ENCODE measurements around the gene IPO4.

Gene IPO4

GRCh38 chr14:24160850-24161804, 27.5 kb downstream of the IPO4 start, which contains the start of gene IRF9:
IRF9 (plus strand) TSS chr14:24161265; CDS start chr14:24162145, 880 bp downstream.
- TF ChIP-seq, protein P1, sequence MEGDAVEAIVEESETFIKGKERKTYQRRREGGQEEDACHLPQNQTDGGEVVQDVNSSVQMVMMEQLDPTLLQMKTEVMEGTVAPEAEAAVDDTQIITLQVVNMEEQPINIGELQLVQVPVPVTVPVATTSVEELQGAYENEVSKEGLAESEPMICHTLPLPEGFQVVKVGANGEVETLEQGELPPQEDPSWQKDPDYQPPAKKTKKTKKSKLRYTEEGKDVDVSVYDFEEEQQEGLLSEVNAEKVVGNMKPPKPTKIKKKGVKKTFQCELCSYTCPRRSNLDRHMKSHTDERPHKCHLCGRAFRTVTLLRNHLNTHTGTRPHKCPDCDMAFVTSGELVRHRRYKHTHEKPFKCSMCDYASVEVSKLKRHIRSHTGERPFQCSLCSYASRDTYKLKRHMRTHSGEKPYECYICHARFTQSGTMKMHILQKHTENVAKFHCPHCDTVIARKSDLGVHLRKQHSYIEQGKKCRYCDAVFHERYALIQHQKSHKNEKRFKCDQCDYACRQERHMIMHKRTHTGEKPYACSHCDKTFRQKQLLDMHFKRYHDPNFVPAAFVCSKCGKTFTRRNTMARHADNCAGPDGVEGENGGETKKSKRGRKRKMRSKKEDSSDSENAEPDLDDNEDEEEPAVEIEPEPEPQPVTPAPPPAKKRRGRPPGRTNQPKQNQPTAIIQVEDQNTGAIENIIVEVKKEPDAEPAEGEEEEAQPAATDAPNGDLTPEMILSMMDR (IDR thresholded peaks at IDR 0.05; ENCODE audit: low read depth, low read length) = peak; percentile 90
- peak within 1 kb of the TSS; percentile 72 for H3K4me3 ChIP-seq (ENCODE audit: low read depth, low read length)
- in situ Hi-C loops (cut with HindIII; ENCODE audit: low sequenced_read_pairs) = no loop called here
- DNase-seq (ENCODE audit: low read depth, low spot score) = peak; percentile 93

GRCh38 chr14:24160499-24160849, 28.1 kb downstream of the IPO4 start:
- TF ChIP-seq, protein P1 (IDR thresholded peaks at IDR 0.05; ENCODE audit: low read depth, low read length) = no peak
- in situ Hi-C loops (cut with HindIII; ENCODE audit: low sequenced_read_pairs) = no loop called here
- no peak overlapping the region for H3K4me3 ChIP-seq (ENCODE audit: low read depth, low read length)
- DNase-seq (ENCODE audit: low read depth, low spot score) = no peak

DNA sequence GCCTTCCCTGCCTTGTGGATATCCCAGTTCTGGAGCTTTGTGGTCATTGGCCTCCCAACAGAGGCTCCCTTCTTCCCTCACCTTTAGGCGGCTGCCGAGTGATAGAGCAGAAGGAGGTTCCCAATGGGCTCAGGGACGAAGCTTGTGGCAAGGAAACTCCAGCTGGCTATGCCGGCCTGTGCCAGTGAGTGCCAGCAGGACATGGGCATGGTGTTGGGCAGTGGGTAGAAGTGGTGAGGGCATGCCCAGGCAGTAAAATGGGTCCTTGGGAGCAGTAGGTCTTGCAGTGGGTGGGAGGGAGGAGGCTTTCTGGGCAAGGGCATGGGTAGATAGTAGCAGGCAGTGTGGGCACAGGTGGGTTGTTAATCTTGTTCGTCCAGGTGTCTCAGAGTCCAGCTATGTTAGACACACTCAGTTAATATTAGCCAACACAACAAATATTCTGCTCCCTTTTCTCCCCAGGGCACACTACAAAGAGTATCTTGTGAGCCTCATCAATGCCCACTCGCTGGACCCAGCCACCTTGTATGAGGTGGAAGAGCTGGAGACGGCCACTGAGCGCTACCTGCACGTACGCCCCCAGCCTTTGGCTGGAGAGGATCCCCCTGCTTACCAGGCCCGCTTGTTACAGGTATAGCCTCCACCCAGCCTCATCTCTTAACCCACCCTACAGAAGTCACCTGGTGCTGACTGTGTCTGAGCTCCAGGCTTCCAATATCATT, 28.7 kb downstream of the IPO4 start:
- no peak for DNase-seq (ENCODE audit: low read depth, low spot score)
- in situ Hi-C loops (cut with HindIII; ENCODE audit: low sequenced_read_pairs) = no loop called here
- TF ChIP-seq, protein P1 (IDR thresholded peaks at IDR 0.05; ENCODE audit: low read depth, low read length) = no peak
- H3K4me3 ChIP-seq (ENCODE audit: low read depth, low read length) = no peak overlapping the region

DNA sequence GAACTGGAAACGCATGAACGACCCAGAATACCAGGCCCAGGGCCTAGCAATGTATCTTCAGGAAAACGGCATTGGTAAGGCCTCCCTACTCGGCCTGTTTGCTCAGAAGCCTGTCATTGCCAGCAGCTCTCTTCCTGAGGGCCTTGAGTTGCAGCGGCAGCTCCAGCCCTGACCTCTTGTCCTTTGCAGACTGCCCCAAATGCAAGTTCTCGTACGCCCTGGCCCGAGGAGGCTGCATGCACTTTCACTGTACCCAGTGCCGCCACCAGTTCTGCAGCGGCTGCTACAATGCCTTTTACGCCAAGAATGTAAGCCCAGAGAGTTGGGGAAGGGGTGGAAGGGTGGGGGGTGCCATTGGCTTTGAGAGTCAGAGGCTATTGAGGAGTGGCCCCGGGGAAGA, 31.3 kb downstream of the IPO4 start:
- no peak overlapping the region for H3K4me3 ChIP-seq (ENCODE audit: low read depth, low read length)
- DNase-seq (ENCODE audit: low read depth, low spot score) = no peak
- in situ Hi-C loops (cut with HindIII; ENCODE audit: low sequenced_read_pairs) = no loop called here
- TF ChIP-seq, protein P1 (IDR thresholded peaks at IDR 0.05; ENCODE audit: low read depth, low read length) = no peak

DNA sequence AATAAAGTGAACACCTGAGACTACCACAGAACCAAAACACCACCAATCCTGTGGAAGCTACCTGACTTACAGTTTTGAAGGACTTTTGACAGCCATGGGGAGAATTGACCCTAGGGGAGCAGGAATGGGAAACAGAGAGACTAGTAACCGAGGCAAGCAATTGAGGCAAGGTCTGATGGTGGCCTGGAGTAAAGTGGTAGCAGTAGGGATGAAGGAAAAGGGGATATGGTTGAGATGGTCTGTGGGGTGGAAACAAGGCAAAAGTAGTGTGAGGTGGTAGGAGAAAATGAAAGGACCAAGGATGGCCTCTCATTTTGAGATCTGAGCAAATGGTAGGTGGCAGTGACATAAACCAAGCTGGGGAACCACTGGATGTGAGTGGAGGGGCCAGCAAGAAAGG, 31.8 kb downstream of the IPO4 start:
- TF ChIP-seq, protein P1 (IDR thresholded peaks at IDR 0.05; ENCODE audit: low read depth, low read length) = no peak
- in situ Hi-C loops (cut with HindIII; ENCODE audit: low sequenced_read_pairs) = no loop called here
- H3K4me3 ChIP-seq (ENCODE audit: low read depth, low read length) = no peak overlapping the region
- DNase-seq (ENCODE audit: low read depth, low spot score) = no peak

DNA sequence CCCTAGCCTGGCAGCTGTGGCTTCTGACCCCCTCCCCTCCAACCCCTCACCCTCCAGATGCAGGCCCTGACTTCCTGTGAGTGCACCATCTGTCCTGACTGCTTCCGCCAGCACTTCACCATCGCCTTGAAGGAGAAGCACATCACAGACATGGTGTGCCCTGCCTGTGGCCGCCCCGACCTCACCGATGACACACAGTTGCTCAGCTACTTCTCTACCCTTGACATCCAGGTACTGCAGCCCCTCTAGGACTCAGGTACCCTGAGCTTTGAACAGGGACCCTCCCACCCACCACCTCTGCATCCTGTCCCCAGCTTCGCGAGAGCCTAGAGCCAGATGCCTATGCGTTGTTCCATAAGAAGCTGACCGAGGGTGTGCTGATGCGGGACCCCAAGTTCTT, 33.5 kb downstream of the IPO4 start:
- no peak for DNase-seq (ENCODE audit: low read depth, low spot score)
- TF ChIP-seq, protein P1 (IDR thresholded peaks at IDR 0.05; ENCODE audit: low read depth, low read length) = no peak
- H3K4me3 ChIP-seq (ENCODE audit: low read depth, low read length) = no peak overlapping the region
- in situ Hi-C loops (cut with HindIII; ENCODE audit: low sequenced_read_pairs) = no loop called here
